ENCODE data around the gene ACSS2. TPM values are rescaled to one million over a fixed set of nuclear protein-coding genes. Genes with fewer than 3 reads are reported as not detected.

Gene ACSS2
- total RNA-seq, 1 donor from 2014 or later, result 18.7 TPM

GRCh38 chr20:34945315-34946077 is 69.1 kb downstream of the ACSS2 start:
- no peaks in the 10 kb centered on the region for H3K79me2 ChIP-seq (ENCODE audit: insufficient read depth, low read length)
- no peak for TF ChIP-seq CTCF (IDR thresholded peaks at IDR 0.05; ENCODE audit: insufficient read depth, low read depth, low read length)
- TF ChIP-seq EZH2 (IDR thresholded peaks at IDR 0.05; ENCODE audit: insufficient read depth, low read length), result no peak
- H3K4me1 ChIP-seq (ENCODE audit: insufficient read depth, low read length), result peaks cover 6% of the 10 kb centered on the region
- peaks cover 29% of the 10 kb centered on the region for H3K4me1 Mint-ChIP-seq (ENCODE audit: low read depth, unreplicated experiment)
- no peak overlapping the region for H3K9ac ChIP-seq (ENCODE audit: low read length)
- FAIRE-seq, result no peak
- peaks cover 24% of the 10 kb centered on the region for H3K36me3 Mint-ChIP-seq (ENCODE audit: low read depth, unreplicated experiment)
- DNase-seq (ENCODE audit: low read depth), result no peak
- H3K9me3 ChIP-seq (ENCODE audit: insufficient read depth, low read depth, low read length), result no peaks in the 10 kb centered on the region
- H3K27me3 ChIP-seq (ENCODE audit: insufficient read depth, low read length), result no peaks in the 10 kb centered on the region
- peaks cover 35% of the 10 kb centered on the region for H3K36me3 ChIP-seq (ENCODE audit: insufficient read depth, low read length)
- no peak overlapping the region for H2AFZ ChIP-seq (ENCODE audit: low read depth, low read length)
- no peak overlapping the region for H3K27ac Mint-ChIP-seq (ENCODE audit: unreplicated experiment)
- no peaks in the 10 kb centered on the region for H3K9me3 Mint-ChIP-seq (ENCODE audit: unreplicated experiment)
- H4K20me1 ChIP-seq (ENCODE audit: insufficient read depth, low read length), result no peaks in the 10 kb centered on the region
- H3K27me3 Mint-ChIP-seq (ENCODE audit: low read depth, unreplicated experiment), result no peaks in the 10 kb centered on the region
- no peak overlapping the region for H3K4me3 Mint-ChIP-seq (ENCODE audit: unreplicated experiment)
- no peak overlapping the region for H3K27ac ChIP-seq (ENCODE audit: low read depth, low read length)
- H3K4me2 ChIP-seq (ENCODE audit: low read length), result no peak overlapping the region
- no peak overlapping the region for H3K4me3 ChIP-seq (ENCODE audit: insufficient read depth, low read depth, low read length)

- Mint-ChIP-seq H3K27me3 (ENCODE audit: low read depth, unreplicated experiment) (no peaks in the 10 kb centered on the region), H3K4me3 (ENCODE audit: unreplicated experiment) (no peak overlapping the region), H3K9me3 (ENCODE audit: unreplicated experiment) (no peaks in the 10 kb centered on the region), H3K27ac (ENCODE audit: unreplicated experiment) (no peak overlapping the region), H3K4me1 (ENCODE audit: low read depth, unreplicated experiment) (peaks cover 20% of the 10 kb centered on the region), H3K36me3 (ENCODE audit: low read depth, unreplicated experiment) (peaks cover 18% of the 10 kb centered on the region)
- no peak for TF ChIP-seq CTCF (IDR thresholded peaks at IDR 0.05; ENCODE audit: insufficient read depth, low read depth, low read length)
- no peak for TF ChIP-seq EZH2 (IDR thresholded peaks at IDR 0.05; ENCODE audit: insufficient read depth, low read length)
- no peak for FAIRE-seq
- Histone ChIP-seq H3K9me3 (ENCODE audit: insufficient read depth, low read depth, low read length) (no peaks in the 10 kb centered on the region), H3K9ac (ENCODE audit: low read length) (no peak overlapping the region), H3K27me3 (ENCODE audit: insufficient read depth, low read length) (no peaks in the 10 kb centered on the region), H3K36me3 (ENCODE audit: insufficient read depth, low read length) (peaks cover 35% of the 10 kb centered on the region), H4K20me1 (ENCODE audit: insufficient read depth, low read length) (no peaks in the 10 kb centered on the region), H3K4me2 (ENCODE audit: low read length) (no peak overlapping the region), H3K27ac (ENCODE audit: low read depth, low read length) (no peak overlapping the region), H3K4me1 (ENCODE audit: insufficient read depth, low read length) (peaks cover 6% of the 10 kb centered on the region), H3K4me3 (ENCODE audit: insufficient read depth, low read depth, low read length) (no peak overlapping the region), H2AFZ (ENCODE audit: low read depth, low read length) (no peak overlapping the region), H3K79me2 (ENCODE audit: insufficient read depth, low read length) (no peaks in the 10 kb centered on the region)
- DNase-seq (ENCODE audit: low read depth), result peak; percentile 57
These were observed 70.2 kb downstream of the ACSS2 start for GRCh38 chr20:34946661-34947060.

GRCh38 chr20:34947336-34947735 is 70.9 kb downstream of the ACSS2 start:
- H3K4me1 ChIP-seq (ENCODE audit: insufficient read depth, low read length), result peaks cover 9% of the 10 kb centered on the region
- H3K27me3 ChIP-seq (ENCODE audit: insufficient read depth, low read length), result no peaks in the 10 kb centered on the region
- H3K4me2 ChIP-seq (ENCODE audit: low read length), result no peak overlapping the region
- no peak overlapping the region for H2AFZ ChIP-seq (ENCODE audit: low read depth, low read length)
- H3K27ac ChIP-seq (ENCODE audit: low read depth, low read length), result no peak overlapping the region
- Mint-ChIP-seq H3K4me3 (ENCODE audit: unreplicated experiment) (no peak overlapping the region), H3K27ac (ENCODE audit: unreplicated experiment) (no peak overlapping the region), H3K4me1 (ENCODE audit: low read depth, unreplicated experiment) (peaks cover 20% of the 10 kb centered on the region), H3K9me3 (ENCODE audit: unreplicated experiment) (no peaks in the 10 kb centered on the region), H3K36me3 (ENCODE audit: low read depth, unreplicated experiment) (peaks cover 16% of the 10 kb centered on the region), H3K27me3 (ENCODE audit: low read depth, unreplicated experiment) (no peaks in the 10 kb centered on the region)
- no peak for DNase-seq (ENCODE audit: low read depth)
- H3K9me3 ChIP-seq (ENCODE audit: insufficient read depth, low read depth, low read length), result no peaks in the 10 kb centered on the region
- no peak for FAIRE-seq
- peaks cover 33% of the 10 kb centered on the region for H3K36me3 ChIP-seq (ENCODE audit: insufficient read depth, low read length)
- no peaks in the 10 kb centered on the region for H4K20me1 ChIP-seq (ENCODE audit: insufficient read depth, low read length)
- no peak for TF ChIP-seq EZH2 (IDR thresholded peaks at IDR 0.05; ENCODE audit: insufficient read depth, low read length)
- H3K79me2 ChIP-seq (ENCODE audit: insufficient read depth, low read length), result no peaks in the 10 kb centered on the region
- no peak overlapping the region for H3K4me3 ChIP-seq (ENCODE audit: insufficient read depth, low read depth, low read length)
- no peak overlapping the region for H3K9ac ChIP-seq (ENCODE audit: low read length)
